MCF 10A (cell line): ENCODE measurements around the gene CEP83. TPM values are rescaled to one million over a fixed set of nuclear protein-coding genes. Genes with fewer than 3 reads are reported as not detected.

Experiments used
- BruUV-seq: library from RNA; stranded (reverse); fragments of 400-500 nt; replicated peaks from 2 replicates; lab custom pipeline; 2021; lab: Mats Ljungman, UMichigan
- CTCF ChIA-PET: fragments of 300-600 bp; sonication (Branson Sonifier 250); formaldehyde crosslinking; extraction: SDS; loops from one replicate; lab custom pipeline; 2021; ENCODE audit warnings: antibody characterized with exemption, inconsistent platforms; lab: Yijun Ruan, JAX
- POLR2A ChIA-PET: fragments of 300-600, 350-650 bp; sonication (Branson Sonifier 250); formaldehyde crosslinking; extraction: SDS; loops from one replicate; lab custom pipeline; 2020; ENCODE audit warnings: antibody characterized with exemption, inconsistent platforms; lab: Yijun Ruan, JAX
- DNase-seq: peaks from one replicate; pipeline ENCODE4 v3.0.0-alpha.2; 2018; ENCODE audit not compliant: unreplicated experiment
- H3K27ac Mint-ChIP-seq: one replicate; pipeline ENCODE4 v1.8.0; 2022; ENCODE audit warnings: mild to moderate bottlenecking, low read depth, mixed read lengths; ENCODE audit not compliant: unreplicated experiment
- H3K27me3 Mint-ChIP-seq: one replicate; pipeline ENCODE4 v1.8.0; 2022; ENCODE audit warnings: mixed read lengths; ENCODE audit not compliant: insufficient read depth, unreplicated experiment
- H3K36me3 Mint-ChIP-seq: one replicate; pipeline ENCODE4 v1.8.0; 2022; ENCODE audit warnings: mild to moderate bottlenecking, moderate library complexity, mixed read lengths; ENCODE audit not compliant: insufficient read depth, unreplicated experiment
- H3K4me1 Mint-ChIP-seq: one replicate; pipeline ENCODE4 v1.8.0; 2022; ENCODE audit warnings: mixed read lengths; ENCODE audit not compliant: insufficient read depth, unreplicated experiment
- H3K4me3 Mint-ChIP-seq: one replicate; pipeline ENCODE4 v1.8.0; 2022; ENCODE audit warnings: mild to moderate bottlenecking, moderate library complexity, mixed read lengths; ENCODE audit not compliant: unreplicated experiment
- H3K9me3 Mint-ChIP-seq: one replicate; pipeline ENCODE4 v1.8.0; 2022; ENCODE audit warnings: mixed read lengths; ENCODE audit not compliant: unreplicated experiment
- CTCF ChIP-seq: fragments of 200-600 bp; IDR thresholded peaks from one replicate; pipeline ENCODE4 v1.8.0; 2022; ENCODE audit warnings: antibody characterized with exemption, mild to moderate bottlenecking; ENCODE audit not compliant: unreplicated experiment
- intact Hi-C: fragments of 100-400 bp; cut with micrococcal nuclease; formaldehyde crosslinking; loops from 2 replicates; pipeline ENCODE4 v1.14.1; 2022
- total RNA-seq: library from RNA; stranded (reverse); gene quantifications from 2 replicates; pipeline ENCODE4 v1.2.3, GENCODE V29; 2022

Gene CEP83
- total RNA-seq, 1 experiment from 2014 or later: 28.1 TPM

- CTCF ChIA-PET: interaction anchor here (0.6 kb wide), 2 partner anchors 8 to 13 kb away, joined by 3 to 5 read pairs; no protein-coding TSS in a partner anchor
Observed at GRCh38 chr12:94304566-94305061, 155.1 kb downstream of the CEP83 start.

GRCh38 chr12:94304012-94304411 is 155.7 kb downstream of the CEP83 start:
- no peak overlapping the region for H3K4me3 Mint-ChIP-seq
- no peak for DNase-seq
- no peak for TF ChIP-seq CTCF
- peaks cover 40% of the 10 kb centered on the region for H3K36me3 Mint-ChIP-seq
- BruUV-seq: no TSS peak
- intact Hi-C loops: no loop called here
- no peaks in the 10 kb centered on the region for H3K27me3 Mint-ChIP-seq
- H3K9me3 Mint-ChIP-seq: no peaks in the 10 kb centered on the region
- no peak overlapping the region for H3K27ac Mint-ChIP-seq
- no peaks in the 10 kb centered on the region for H3K4me1 Mint-ChIP-seq
- CTCF ChIA-PET: interaction anchor here (0.5 to 0.6 kb wide), 3 partner anchors 7 to 33 kb away, joined by 3 to 5 read pairs (median 4); no protein-coding TSS in a partner anchor
- POLR2A ChIA-PET: interaction anchor here (0.7 kb wide), 1 partner anchor 444 kb away, joined by 3 read pairs; no protein-coding TSS in a partner anchor

More at GRCh38 chr12:94304566-94305061, 155.1 kb downstream of the CEP83 start:
- H3K4me1 Mint-ChIP-seq: no peaks in the 10 kb centered on the region
- no peak overlapping the region for H3K4me3 Mint-ChIP-seq
- H3K27me3 Mint-ChIP-seq: no peaks in the 10 kb centered on the region
- BruUV-seq: no TSS peak
- no peaks in the 10 kb centered on the region for H3K9me3 Mint-ChIP-seq
- DNase-seq: no peak
- intact Hi-C loops: no loop called here
- peaks cover 43% of the 10 kb centered on the region for H3K36me3 Mint-ChIP-seq
- POLR2A ChIA-PET: interaction anchor here (0.6 to 0.7 kb wide), 2 partner anchors 332 to 443 kb away, joined by 3 read pairs; no protein-coding TSS in a partner anchor
- no peak overlapping the region for H3K27ac Mint-ChIP-seq
- no peak for TF ChIP-seq CTCF

- no peak for TF ChIP-seq CTCF
- ChIA-PET POLR2A (no interaction called here), CTCF (no interaction called here)
- DNase-seq: no peak
- H3K27ac Mint-ChIP-seq: peak overlapping the region; percentile 3
- H3K4me1 Mint-ChIP-seq: no peaks in the 10 kb centered on the region
- BruUV-seq: no TSS peak
- H3K36me3 Mint-ChIP-seq: peaks cover 13% of the 10 kb centered on the region
- no peak overlapping the region for H3K4me3 Mint-ChIP-seq
- intact Hi-C loops: no loop called here
- no peaks in the 10 kb centered on the region for H3K9me3 Mint-ChIP-seq
- no peaks in the 10 kb centered on the region for H3K27me3 Mint-ChIP-seq
Observed at GRCh38 chr12:94299846-94300245, 159.8 kb downstream of the CEP83 start.

GRCh38 chr12:94297876-94298505 is 161.7 kb downstream of the CEP83 start:
- DNase-seq: no peak
- BruUV-seq: no TSS peak
- intact Hi-C loops: no loop called here

More at GRCh38 chr12:94297876-94298505, 161.7 kb downstream of the CEP83 start:
- no peak for TF ChIP-seq CTCF
- Mint-ChIP-seq H3K4me3 (no peak overlapping the region), H3K4me1 (no peaks in the 10 kb centered on the region), H3K27me3 (no peaks in the 10 kb centered on the region), H3K9me3 (no peaks in the 10 kb centered on the region), H3K36me3 (peaks cover 6% of the 10 kb centered on the region), H3K27ac (no peak overlapping the region)
- ChIA-PET POLR2A (interaction anchor here (0.7 to 1.2 kb wide), 3 partner anchors 24 to 254 kb away, joined by 3 read pairs; no protein-coding TSS in a partner anchor), CTCF (interaction anchor here (0.6 kb wide), 1 partner anchor 10 kb away, joined by 3 read pairs; no protein-coding TSS in a partner anchor)
